GM18511 (cell line): ENCODE data around the gene TAP2.
"Not testable (repeated sequence)": the region's sequence is repeated elsewhere in the genome, so short reads cannot be mapped to it uniquely, and the experiment has no call there.

ENCODE experiments used
- ATAC-seq: cut with Tn5 transposase; IDR thresholded peaks from one replicate; pipeline ENCODE4 v1.9.1; 2021; ENCODE audit warnings: mild to moderate bottlenecking, moderate library complexity; ENCODE audit not compliant: unreplicated experiment

TAP2 gene

DNA sequence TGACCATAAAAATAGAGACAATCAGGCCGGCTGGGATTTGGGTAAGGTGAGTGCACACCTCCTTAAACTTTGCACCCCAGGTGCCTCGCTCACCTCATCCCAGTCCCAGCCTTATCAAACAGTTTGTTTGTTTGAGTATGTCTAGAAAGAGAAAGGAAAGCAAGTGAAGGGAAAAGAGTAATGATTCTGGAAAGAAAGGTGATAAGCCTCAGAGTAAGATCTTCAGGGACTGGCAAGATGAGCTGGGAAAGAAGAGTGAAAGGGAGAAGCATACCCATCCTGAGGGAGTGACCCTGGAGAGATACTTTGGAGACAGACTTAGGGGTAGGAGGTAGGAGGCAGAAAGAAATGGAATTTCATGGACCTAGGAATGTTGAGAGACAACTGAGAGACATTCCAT lies 1.7 kb downstream of the TAP2 start:
- ATAC-seq: no peak

DNA sequence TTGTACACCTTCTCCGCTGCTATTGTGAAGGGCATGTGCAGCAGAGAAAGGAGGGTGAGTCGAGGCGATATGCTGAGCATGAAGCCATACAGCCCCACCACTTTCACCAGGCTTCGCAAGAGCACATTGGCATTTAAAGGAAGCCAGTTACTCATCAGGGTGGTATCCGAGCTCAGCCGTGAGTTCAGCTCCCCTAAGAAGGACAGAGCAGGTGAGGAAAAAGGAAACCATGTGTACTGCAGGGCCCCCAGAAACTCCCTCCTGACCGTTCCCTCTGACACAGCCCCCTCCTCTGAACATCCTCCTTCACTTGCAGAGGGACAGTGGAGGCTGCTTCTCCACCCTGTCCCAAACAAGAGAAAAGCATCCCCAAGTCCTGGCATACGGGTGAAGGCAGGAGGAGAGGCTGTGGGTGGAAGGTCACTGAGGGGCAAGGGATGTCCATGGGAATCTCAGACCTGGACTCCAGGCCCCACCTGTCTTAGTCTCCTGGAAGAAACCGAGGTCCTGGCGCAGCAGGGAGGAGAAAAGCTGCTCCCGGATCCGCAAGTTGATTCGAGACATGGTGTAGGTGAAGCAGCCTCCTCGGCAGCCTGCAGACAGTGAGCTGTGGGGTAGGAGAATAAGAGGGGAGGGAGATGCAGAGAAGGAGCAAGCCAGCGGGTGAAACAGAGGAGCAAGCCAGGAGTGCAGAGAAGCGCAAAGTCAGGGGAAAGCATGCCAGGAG lies 3.2 kb downstream of the TAP2 start:
- ATAC-seq: no peak

DNA sequence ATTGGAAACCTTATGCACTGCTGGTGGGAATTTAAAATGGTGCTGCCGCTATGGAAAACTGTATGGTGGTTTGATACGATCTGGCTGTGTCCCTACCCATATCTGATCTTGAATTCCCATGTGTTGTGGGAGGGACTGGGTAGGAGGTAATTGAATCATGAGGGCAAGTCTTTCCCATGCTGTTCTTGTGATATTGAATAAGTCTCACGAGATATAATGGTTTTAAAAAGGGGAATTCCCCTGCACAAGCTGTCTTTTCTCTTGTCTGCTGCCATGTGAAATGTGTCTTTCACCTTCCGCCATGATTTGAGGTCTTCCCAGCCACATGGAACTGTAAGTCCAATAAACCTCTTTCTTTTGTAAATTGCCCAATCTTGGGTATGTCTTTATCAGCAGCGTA lies 4.9 kb downstream of the TAP2 start:
- no peak for ATAC-seq

DNA sequence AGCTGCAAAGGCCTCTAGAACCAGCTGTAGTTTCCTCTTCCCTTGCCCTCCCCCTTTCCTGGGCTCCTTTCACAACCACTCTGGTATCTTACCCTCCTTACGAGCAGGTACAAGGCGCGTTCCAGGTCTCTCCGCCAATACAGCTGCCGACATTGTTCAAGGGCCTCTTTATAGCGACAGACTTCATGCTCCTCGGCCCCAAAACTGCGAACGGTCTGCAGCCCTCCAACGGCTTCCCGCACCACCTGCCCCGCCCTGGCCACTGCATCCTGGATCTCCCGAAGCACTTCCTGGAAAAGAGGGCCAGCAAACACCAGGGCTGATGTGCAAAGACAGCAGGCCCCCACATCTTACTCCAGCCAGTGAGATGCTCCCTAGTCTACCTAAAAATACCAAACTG lies 6.0 kb downstream of the TAP2 start:
- no peak for ATAC-seq

GRCh38 chr6:32830936-32831335 lies 7.6 kb downstream of the TAP2 start:
- ATAC-seq: no peak

DNA sequence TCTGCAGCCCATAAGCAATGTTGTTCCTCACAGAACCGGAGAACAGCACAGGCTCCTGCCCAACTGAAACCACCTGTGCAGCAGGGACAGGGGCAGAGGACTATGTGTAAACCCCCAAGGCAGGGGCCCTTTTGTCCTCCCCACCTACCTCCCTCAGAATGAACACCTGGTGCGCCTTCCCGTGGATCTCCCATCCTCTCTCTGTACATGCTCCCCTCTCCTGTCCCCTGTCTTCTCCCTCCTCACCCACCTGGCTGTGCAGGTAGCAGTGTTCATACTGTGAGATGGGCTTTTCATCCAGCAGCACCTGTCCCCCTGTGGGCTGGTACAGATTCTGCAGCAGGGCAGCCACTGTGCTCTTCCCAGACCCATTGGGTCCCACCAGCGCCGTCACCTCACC lies 8.5 kb downstream of the TAP2 start:
- ATAC-seq: no peak

DNA sequence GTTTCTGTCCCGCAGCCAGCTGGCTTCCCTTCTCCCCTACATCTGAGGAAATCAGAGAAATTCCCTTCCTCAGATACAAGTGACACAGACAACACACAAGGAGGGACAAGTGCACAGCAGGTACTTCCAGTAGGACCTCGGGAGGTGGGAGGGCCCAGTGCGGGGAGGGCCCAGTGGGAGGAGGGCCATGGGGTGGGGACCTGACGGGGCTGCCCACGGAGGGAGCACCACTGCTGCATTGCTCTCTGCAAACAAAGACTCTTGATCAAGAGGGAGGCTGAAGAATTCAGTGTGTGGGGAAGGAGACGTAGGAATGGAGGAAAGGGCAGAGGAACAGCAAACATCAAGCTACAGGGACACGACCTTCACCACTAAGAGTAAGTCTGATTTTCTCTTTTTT lies 9.0 kb downstream of the TAP2 start:
- ATAC-seq: no peak

GRCh38 chr6:32827025-32827424 lies 11.5 kb downstream of the TAP2 start:
- no peak for ATAC-seq

GRCh38 chr6:32825966-32826365 lies 12.6 kb downstream of the TAP2 start:
- ATAC-seq: no peak

DNA sequence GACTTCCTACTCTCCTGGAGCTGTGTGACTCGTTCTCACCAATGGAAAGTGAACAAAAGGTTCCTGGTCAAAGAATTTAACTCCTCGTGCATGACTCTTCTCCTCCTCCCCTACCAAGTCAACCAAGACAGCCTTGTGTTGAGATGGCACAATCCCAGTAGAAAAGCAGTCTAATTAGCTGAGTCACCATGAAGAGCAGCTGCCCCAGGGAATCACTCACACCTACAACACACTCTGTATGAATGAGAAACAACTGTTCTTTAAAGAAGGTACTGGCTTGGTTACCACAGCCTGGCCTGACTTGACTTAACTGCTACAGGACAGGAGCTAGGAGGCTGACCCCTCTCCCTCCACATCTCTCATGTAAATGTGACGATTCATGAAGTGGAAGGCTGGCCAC lies 18.8 kb downstream of the TAP2 start:
- ATAC-seq: no peak

GRCh38 chr6:32818867-32819266 lies 19.7 kb downstream of the TAP2 start:
- ATAC-seq: no peak

- ATAC-seq: no peak
These were observed 21.8 kb downstream of the TAP2 start, which contains the start of gene HLA-DOB for GRCh38 chr6:32816746-32817204. Gene HLA-DOB, minus strand, starts transcription at chr6:32817002. Its CDS starts 51 bp downstream, at chr6:32816951.

DNA sequence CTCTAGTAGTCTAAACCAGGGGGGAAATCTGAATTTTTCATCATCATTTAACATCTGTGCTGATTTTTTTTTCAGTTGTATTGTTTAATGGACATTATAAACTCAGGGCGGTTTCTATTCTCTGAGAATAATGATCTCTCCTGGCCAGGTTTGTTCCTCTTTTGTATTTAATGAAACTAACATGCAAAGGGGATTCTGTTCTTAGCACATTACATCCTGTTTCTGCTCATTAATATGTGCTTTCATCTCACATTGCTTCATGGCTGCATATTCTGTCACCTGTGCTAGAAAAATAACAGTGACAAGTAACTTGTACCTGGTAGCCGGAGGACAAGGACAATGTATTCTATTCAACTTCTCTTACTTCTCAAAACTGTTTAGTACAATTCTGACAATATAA lies 22.5 kb downstream of the TAP2 start:
- peak; percentile 66 for ATAC-seq

- no peak for ATAC-seq
These were observed 23.4 kb downstream of the TAP2 start for GRCh38 chr6:32815115-32815514.

GRCh38 chr6:32814145-32814544 lies 24.4 kb downstream of the TAP2 start:
- no peak for ATAC-seq

DNA sequence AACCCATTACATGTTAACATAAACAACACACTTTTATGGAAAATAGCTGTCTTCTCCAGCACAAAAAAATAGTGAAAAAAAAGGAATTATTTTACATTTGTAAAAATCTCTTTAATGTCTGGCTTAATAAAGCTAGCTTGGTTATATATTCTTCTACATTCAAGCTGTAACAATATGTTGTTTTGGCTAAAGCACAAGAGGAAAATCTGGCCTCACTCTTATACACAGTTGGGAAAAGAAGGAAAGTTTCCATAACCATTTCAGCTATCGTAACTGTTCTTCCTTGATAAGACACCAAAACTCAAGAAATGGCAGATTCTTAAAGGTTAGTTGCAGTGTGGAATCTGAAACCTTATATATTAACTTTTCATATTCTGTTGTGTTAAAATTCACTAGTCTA lies 29.4 kb downstream of the TAP2 start:
- ATAC-seq: no peak

- no peak for ATAC-seq
These were observed 31.4 kb downstream of the TAP2 start for GRCh38 chr6:32807020-32807580.

DNA sequence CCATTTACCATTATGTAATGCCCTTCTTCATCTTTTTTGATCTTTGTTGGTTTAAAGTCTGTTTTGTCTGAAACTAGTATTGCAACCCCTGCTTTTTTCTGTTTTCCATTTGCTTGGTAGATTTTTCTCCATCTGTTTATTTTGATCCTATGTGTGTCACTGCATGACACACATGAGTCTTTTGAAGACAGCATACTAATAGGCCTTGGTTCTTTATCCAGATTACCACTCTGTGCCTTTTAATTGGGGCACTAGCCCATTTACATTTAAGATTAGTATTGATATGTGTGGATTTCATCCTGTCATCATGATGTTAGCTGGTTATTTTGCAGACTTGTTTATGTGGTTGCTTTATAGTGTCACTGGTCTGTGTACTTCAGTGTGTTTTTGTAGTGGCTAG lies 33.1 kb downstream of the TAP2 start:
- ATAC-seq: not testable (repeated sequence)

DNA sequence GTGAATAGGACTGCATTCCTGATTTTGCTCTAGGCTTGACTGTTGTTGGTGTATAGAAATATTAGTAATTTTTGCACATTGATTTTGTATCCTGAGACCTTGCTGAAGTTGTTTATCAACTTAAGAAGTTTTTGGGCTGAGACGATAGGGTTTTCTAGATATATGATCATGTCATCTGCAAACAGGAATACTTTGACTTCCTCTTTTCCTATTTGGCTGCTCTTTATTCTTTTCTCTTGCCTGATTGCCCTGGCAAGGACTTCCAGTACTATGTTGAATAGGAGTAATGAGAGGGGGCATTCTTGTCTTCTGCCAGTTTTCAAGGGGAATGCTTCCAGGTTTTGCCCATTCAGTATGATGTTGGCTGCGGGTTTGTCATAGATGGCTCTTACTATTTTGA lies 35.1 kb downstream of the TAP2 start:
- no peak for ATAC-seq

DNA sequence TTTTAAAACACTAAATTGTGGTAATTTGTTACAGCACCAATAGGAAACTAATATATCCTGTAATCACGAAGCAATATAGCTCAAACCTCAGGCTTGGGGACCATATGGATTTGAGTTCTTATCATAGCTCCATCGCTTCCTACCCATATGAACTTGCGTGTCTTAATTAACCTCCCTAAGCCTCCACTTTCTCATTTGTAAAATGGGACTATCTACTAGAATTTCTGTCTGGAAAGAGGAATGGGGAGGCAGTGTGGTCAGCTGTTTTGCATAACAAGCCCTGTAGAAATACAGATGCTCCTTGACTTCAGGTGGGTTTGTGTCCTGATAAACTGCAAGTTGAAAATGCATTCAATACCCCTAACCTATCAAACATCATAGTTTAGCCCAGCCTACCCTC lies 38.8 kb downstream of the TAP2 start:
- ATAC-seq: no peak

GRCh38 chr6:32799168-32799567 lies 39.4 kb downstream of the TAP2 start:
- ATAC-seq: no peak

- ATAC-seq: no peak
These were observed 41.4 kb downstream of the TAP2 start for GRCh38 chr6:32796848-32797776.
